AG09309 (cell line): Measurements from ENCODE around the gene SMARCA2.

Source experiments
- DNase-seq: peaks from one replicate; pipeline ENCODE4 v3.0.0-alpha.2; 2010; ENCODE audit warnings: low read depth
- H3K4me3 ChIP-seq: 2 replicates; pipeline ENCODE4 v1.5.1; 2011; ENCODE audit warnings: mild to moderate bottlenecking, low read depth, low read length, moderate library complexity; ENCODE audit not compliant: control insufficient read depth
- TF ChIP-seq, protein P1 (sequence below): IDR thresholded peaks from 2 replicates; pipeline ENCODE4 v1.5.1; 2011; ENCODE audit warnings: mild to moderate bottlenecking, low read depth, low read length, inconsistent platforms; ENCODE audit not compliant: insufficient read depth, control insufficient read depth; ENCODE audit errors: missing control alignments

The SMARCA2 gene

GRCh38 chr9:2085716-2086115, 70.6 kb downstream of the SMARCA2 start:
- TF ChIP-seq, protein P1, sequence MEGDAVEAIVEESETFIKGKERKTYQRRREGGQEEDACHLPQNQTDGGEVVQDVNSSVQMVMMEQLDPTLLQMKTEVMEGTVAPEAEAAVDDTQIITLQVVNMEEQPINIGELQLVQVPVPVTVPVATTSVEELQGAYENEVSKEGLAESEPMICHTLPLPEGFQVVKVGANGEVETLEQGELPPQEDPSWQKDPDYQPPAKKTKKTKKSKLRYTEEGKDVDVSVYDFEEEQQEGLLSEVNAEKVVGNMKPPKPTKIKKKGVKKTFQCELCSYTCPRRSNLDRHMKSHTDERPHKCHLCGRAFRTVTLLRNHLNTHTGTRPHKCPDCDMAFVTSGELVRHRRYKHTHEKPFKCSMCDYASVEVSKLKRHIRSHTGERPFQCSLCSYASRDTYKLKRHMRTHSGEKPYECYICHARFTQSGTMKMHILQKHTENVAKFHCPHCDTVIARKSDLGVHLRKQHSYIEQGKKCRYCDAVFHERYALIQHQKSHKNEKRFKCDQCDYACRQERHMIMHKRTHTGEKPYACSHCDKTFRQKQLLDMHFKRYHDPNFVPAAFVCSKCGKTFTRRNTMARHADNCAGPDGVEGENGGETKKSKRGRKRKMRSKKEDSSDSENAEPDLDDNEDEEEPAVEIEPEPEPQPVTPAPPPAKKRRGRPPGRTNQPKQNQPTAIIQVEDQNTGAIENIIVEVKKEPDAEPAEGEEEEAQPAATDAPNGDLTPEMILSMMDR, result no peak
- peak; percentile 20 for DNase-seq
- no peak overlapping the region for H3K4me3 ChIP-seq

DNA sequence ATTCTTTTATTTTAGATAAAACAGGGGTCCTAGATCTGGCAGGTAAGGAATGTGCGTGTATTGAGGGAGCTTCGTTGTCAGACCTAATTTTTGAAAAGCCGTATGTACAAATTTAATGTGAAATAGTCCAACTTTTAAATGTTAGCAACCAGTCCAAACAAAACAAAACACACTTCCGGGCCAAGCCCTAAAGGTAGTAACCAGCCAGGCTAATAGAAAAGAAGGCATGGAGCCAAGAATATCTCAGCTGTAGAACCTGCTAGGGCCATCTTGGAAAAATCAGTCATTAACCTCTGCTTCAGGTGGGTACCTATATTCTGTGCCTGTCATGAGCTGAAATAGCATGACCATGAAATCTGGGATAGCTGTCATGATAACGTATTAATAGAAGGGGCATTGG, 71.0 kb downstream of the SMARCA2 start:
- H3K4me3 ChIP-seq, result no peak overlapping the region
- TF ChIP-seq, protein P1, result no peak
- DNase-seq, result no peak

DNA sequence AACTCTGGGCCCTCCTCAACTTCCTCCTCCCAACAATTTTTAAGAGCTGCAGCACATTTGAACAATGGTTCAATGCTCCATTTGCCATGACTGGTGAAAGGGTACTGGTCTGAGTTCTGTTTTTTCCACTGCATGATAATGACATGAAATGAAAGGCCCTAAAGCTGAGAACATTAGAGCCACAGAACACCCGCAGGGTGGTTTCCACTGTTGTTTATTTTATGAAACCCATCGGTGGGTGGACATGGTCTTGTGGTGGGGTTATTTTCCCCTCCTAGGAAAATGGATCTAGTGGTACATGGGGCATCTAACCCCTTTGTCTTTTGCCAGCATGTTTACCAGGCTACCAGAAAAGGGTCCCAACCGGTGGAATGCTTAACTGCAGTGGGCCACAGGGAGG, 71.8 kb downstream of the SMARCA2 start:
- no peak for DNase-seq
- TF ChIP-seq, protein P1, result no peak
- H3K4me3 ChIP-seq, result no peak overlapping the region

GRCh38 chr9:2087500-2088313, 72.6 kb downstream of the SMARCA2 start:
- TF ChIP-seq, protein P1, result peak; percentile 65
- no peak overlapping the region for H3K4me3 ChIP-seq
- no peak for DNase-seq

GRCh38 chr9:2093920-2094597, 78.9 kb downstream of the SMARCA2 start:
- TF ChIP-seq, protein P1, result no peak
- DNase-seq, result peak; percentile 29
- H3K4me3 ChIP-seq, result no peak overlapping the region

- H3K4me3 ChIP-seq, result no peak overlapping the region
- TF ChIP-seq, protein P1, result no peak
- DNase-seq, result no peak
These were observed 81.3 kb downstream of the SMARCA2 start for GRCh38 chr9:2096376-2096970.
